ENCODE results near the gene SCN10A.

SCN10A gene

GRCh38 chr3:38669668-38670067 lies 146.3 kb downstream of the SCN10A start:
- no peak for TF ChIP-seq ZNF274 (IDR thresholded peaks at IDR 0.05; ENCODE audit: low read depth, low read length)
- H3K4me3 ChIP-seq (ENCODE audit: low read length), result no peak overlapping the region

- no peak overlapping the region for H3K4me3 ChIP-seq (ENCODE audit: low read length)
- no peak for TF ChIP-seq ZNF274 (IDR thresholded peaks at IDR 0.05; ENCODE audit: low read depth, low read length)
These were observed 153.5 kb downstream of the SCN10A start for GRCh38 chr3:38662544-38662943.

GRCh38 chr3:38658841-38659240 lies 157.2 kb downstream of the SCN10A start:
- no peak for TF ChIP-seq ZNF274 (IDR thresholded peaks at IDR 0.05; ENCODE audit: low read depth, low read length)
- no peak overlapping the region for H3K4me3 ChIP-seq (ENCODE audit: low read length)

- no peak for TF ChIP-seq ZNF274 (IDR thresholded peaks at IDR 0.05; ENCODE audit: low read depth, low read length)
- no peak overlapping the region for H3K4me3 ChIP-seq (ENCODE audit: low read length)
These were observed 158.6 kb downstream of the SCN10A start for GRCh38 chr3:38657369-38657768.

GRCh38 chr3:38655708-38656300 lies 160.2 kb downstream of the SCN10A start:
- no peak for TF ChIP-seq ZNF274 (IDR thresholded peaks at IDR 0.05; ENCODE audit: low read depth, low read length)
- no peak overlapping the region for H3K4me3 ChIP-seq (ENCODE audit: low read length)

- H3K4me3 ChIP-seq (ENCODE audit: low read length), result no peak overlapping the region
- no peak for TF ChIP-seq ZNF274 (IDR thresholded peaks at IDR 0.05; ENCODE audit: low read depth, low read length)
These were observed 162.1 kb downstream of the SCN10A start for GRCh38 chr3:38653685-38654537.

- no peak overlapping the region for H3K4me3 ChIP-seq (ENCODE audit: low read length)
- TF ChIP-seq ZNF274 (IDR thresholded peaks at IDR 0.05; ENCODE audit: low read depth, low read length), result no peak
These were observed 163.1 kb downstream of the SCN10A start for GRCh38 chr3:38652934-38653333.

GRCh38 chr3:38651153-38651789 lies 164.7 kb downstream of the SCN10A start:
- no peak overlapping the region for H3K4me3 ChIP-seq (ENCODE audit: low read length)
- TF ChIP-seq ZNF274 (IDR thresholded peaks at IDR 0.05; ENCODE audit: low read depth, low read length), result no peak

- no peak overlapping the region for H3K4me3 ChIP-seq (ENCODE audit: low read length)
- TF ChIP-seq ZNF274 (IDR thresholded peaks at IDR 0.05; ENCODE audit: low read depth, low read length), result no peak
These were observed 165.6 kb downstream of the SCN10A start for GRCh38 chr3:38650248-38650951.

- no peak for TF ChIP-seq ZNF274 (IDR thresholded peaks at IDR 0.05; ENCODE audit: low read depth, low read length)
These were observed 166.3 kb downstream of the SCN10A start, which contains the start of gene SCN5A for GRCh38 chr3:38649500-38650247. TSS of gene SCN5A (minus strand) at chr3:38649687. CDS start at chr3:38633307, 16,380 bp downstream.

GRCh38 chr3:38648659-38649499 lies 167.1 kb downstream of the SCN10A start:
- H3K4me3 ChIP-seq (ENCODE audit: low read length), result peak overlapping the region; percentile 18; the same call in 1 of the 2 replicates

More at GRCh38 chr3:38649500-38650247, 166.3 kb downstream of the SCN10A start, which contains the start of gene SCN5A:
- H3K4me3 ChIP-seq (ENCODE audit: low read length), result peak within 1 kb of the TSS; percentile 18; the same call in 1 of the 2 replicates

GRCh38 chr3:38648024-38648658 lies 167.9 kb downstream of the SCN10A start:
- no peak for TF ChIP-seq ZNF274 (IDR thresholded peaks at IDR 0.05; ENCODE audit: low read depth, low read length)
- H3K4me3 ChIP-seq (ENCODE audit: low read length), result no peak overlapping the region

More at GRCh38 chr3:38648659-38649499, 167.1 kb downstream of the SCN10A start:
- no peak for TF ChIP-seq ZNF274 (IDR thresholded peaks at IDR 0.05; ENCODE audit: low read depth, low read length)

All from GM08714 (cell line).